ENCODE data around the gene LYSMD2.

Gene LYSMD2

DNA sequence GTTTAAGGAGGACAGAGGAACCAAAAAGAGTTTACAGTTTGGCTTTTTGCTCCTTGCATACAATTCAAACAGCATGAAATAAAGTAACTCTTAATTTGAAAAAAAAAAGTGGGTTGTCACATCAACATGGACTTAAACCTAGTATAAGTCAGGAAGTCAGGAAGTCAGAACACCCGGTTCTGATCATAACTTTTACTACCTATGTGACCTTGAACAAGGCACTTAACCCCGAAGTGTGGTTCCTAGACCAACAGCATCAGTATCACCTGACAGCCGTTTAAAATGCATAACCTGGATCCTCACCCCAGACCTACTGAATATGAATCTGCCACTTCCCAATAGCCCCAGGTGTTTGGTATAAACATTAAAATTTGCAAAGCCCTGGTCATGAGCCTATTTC is 18.7 kb downstream of the LYSMD2 start:
- no peak for DNase-seq

DNA sequence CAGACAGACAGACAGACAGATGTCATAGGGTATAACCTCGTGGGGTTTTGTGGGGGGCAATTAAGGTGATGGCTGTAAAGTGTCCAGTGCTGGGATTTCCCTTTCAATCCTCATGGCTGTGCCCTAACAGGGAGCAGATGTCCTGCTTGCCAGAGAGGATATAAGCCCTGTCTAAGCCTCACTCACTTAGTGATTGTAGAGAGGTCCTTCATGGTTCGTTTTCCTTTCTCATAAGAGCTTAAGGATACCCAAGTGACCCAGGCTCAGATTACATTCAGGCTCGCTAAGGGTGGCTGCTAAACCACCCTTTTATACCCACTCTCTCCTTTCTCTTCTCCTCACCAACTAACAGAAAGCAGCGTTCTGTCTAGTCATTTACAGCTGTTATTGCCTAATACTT is 19.2 kb downstream of the LYSMD2 start:
- DNase-seq = no peak

DNA sequence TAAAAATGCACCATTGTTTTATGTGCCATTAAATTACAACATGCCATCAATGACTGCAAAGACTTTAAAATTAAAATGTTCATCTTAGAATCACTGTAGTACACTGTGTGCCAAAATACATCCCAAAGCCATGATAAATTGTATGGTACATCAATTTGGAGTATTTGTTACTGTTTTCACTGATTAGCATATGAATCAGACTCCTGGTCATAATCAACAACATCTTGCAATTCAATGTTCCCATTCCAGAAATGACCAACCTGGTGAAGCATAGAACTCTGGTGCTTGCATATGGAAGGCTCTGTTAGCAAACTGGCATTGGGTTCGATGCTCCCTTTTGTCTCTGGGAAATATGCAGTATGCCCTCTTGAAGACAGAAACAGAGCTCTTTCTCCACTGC is 22.5 kb downstream of the LYSMD2 start:
- DNase-seq = no peak

DNA sequence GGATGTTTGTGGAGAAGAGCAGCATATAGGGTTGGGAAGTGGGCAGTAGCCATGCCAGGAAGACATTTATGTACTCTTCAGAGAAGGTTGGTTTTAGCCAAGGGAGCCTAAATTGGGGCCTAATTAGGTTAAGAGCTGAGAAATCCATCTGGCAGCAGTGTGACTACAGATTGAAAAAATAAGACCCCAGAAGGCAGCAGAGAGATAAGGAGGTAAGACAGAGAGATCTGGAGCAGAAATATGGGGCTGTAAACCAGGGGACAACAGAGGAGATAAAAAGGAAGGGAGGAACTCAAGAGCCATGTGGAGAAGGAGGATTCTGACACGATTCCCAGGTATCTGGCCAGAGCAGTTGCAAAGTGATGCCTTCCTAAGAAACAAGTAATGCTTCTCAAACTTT is 23.3 kb downstream of the LYSMD2 start:
- DNase-seq = no peak

DNA sequence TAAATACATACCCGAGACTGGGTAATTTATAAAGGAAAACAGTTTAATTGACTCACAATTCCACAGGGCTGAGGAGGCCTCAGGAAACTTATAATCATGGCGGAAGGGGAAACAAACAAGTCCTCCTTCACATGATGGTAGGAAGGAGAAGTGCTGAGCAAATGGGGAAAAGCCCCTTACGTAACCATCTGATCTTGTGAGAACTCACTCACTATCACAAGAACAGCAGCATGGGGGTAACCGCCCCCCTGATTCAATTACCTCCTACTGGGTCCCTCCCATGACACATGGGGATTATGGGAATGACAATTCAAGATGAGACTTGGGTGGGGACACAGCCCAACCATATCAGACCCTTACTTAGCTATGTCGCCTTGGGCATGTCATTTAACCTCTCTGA is 28.4 kb downstream of the LYSMD2 start:
- no peak for DNase-seq

DNA sequence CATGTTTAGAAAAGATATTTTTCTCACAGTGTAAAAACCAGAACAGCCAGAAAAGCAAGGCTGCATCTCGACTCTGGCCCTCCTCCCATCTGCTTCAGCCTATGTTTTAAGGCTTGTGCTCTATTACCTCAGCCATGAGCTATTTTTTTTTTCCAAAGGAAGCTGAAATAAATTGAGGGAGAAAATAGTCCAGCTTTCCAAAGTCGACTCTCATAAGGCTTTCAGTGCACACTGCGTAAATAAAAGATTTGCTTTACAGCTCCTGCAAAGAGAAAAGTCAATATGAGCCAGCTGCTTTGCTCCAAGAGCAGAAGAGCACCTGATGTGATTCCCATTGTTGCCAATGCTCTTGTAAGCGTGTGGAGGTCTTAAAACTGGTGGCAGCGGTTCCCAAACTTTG is 29.4 kb downstream of the LYSMD2 start:
- DNase-seq = no peak

DNA sequence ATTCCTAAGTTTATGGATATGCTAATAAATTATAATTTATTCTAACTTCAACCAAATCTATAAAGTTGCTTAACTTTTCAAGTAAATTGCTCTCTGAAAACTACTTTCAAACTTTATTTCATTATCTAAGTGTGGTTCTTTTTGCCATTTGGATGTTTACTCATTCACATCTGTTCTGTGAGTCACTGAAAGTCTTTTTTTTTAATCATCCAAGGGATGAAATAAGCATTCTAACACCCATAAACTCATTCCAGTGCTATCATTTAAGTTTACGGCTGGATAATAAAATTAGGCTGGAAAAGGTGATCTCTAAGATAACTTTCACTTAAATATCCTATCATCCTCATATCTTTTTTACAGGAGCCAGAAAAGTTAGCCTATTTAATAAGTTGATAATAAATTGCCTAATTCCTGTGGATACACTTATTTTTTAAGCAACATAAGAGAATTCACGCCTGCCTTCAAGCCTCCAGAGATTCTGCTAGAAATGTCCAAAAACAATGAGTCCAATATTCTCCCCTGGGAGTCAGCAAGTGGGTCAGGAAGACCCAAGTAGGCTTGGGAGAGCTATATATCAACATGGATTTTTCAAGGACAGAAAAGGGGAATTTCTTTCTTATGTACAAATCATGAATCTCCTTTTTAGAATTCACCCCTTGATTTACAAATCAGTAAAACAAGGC is 30.4 kb downstream of the LYSMD2 start:
- DNase-seq = no peak

DNA sequence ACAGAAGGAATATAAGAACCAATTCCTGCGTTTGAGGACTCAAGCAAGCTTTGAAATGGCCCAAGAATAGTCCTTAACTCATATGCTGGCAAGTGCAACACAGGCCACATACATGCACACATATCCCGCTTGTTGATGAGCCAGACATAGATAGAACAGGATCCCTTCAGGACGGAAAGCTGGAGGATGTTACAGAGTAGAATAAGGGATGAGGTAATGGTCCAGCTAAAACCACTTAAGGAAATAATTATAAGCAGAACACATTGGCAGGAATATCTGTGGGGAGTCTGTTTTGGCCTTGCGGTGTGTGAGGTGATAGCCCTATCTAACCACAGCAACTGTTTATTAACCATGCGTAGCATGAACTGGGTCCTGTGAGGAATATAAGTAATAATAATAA is 31.2 kb downstream of the LYSMD2 start:
- DNase-seq = peak; percentile 10

DNA sequence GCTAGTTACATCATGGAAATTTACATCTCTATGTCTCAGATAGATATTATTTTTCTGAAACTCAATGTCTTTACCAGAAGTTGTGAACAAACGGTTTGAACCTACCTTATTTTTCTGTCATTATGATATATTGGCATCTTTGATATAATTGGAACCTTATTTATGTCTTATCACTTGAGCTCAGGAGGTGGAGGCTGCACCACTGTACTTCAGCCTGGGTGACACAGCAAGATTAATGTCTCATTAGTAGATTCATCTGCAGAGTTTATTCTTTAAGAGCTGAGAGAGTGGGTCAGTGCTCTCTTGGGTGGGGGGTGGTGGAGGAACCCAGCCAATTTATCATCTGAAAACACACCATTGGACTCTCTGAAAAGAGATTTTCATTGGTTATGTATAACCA is 34.7 kb downstream of the LYSMD2 start:
- no peak for DNase-seq

DNA sequence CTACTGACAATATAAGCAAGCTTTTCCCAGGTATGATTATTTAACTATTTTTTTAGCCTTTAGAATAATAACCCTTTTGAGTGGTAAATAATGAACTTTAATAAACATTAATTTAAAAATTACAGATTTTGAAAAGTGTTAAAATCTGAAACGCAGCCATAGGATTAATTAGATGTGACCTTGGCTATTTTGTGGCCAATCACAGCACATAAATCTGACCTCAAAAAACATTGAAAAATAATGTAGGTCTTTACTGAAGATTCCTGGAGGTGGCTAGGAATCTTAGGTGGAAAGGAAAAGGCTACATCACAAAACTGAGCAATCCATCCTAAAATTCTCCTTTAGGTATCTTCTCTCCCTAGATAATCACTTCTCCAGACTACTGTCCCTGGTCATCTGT is 38.1 kb downstream of the LYSMD2 start:
- no peak for DNase-seq

DNA sequence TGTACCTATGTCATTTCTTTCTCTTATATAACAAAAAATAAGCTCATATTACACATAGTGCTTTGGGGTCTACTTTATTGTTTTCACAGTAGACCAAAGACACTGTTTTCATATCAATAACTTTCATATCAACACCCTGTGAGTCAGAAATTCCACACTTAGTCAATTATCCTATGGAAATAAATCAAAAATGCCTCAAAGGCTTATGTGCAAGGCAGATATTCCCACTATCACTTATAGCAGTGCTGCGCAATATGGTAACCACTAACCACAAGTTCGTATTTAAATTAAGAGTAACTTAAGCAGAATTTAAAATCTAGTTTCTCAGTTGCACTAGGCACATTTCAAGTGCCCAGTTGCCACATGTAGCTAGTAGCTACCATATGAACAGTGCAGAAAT is 40.3 kb downstream of the LYSMD2 start:
- DNase-seq = peak; percentile 5

DNA sequence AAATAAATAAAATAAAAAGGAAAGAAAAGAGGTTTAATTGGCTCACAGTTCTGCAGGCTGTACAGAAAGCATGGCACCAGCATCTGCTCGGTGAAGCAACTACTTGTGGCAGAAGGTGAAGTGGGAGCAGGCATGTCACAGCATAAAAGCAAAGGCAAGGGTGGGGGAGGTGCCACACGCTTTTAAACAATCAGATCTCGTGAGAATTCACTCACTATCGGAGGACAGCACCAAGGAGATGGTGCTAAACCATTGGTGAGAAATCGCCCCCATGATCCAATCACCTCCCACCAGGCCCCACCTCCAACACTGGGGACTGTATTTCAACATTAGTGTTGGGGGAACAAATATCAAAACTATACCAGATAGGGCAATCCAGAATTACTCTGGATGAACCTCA is 40.9 kb downstream of the LYSMD2 start:
- no peak for DNase-seq

DNA sequence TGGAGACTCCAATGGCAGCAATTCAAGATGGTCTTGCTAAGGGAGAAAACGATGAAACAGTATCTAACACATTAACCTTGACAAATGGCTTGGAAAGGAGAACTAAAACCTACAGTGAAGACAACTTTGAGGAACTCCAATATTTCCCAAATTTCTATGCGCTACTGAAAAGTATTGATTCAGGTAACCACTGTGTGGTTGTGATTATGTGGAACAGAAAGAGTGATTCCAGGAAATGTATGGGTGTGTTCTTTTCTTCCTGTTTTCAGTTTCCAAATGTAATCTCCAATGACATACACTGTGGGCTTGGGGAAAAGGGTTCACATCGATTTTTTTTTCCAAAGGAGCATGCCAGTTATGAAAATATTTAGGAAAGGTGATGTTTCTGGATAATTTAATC is 45.3 kb downstream of the LYSMD2 start:
- no peak for DNase-seq

DNA sequence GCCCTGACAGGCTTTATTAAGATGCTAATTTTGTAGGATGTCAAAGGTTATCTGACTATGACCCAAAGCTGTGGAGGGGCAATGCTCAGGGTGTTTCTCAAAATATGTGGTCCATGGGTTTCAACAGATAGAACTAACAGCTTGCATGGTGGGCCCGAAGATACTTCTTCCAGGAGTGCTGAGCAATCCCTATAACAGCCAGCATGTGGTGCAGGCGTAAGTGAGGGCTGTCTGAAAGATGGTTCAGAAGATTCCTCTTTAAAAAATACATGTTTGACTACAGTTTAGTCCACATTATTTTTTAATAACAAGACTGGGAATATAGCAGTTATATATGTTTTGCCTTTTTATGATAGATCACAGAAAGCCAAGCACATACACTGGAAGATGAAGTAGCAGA is 48.6 kb downstream of the LYSMD2 start:
- no peak for DNase-seq

DNA sequence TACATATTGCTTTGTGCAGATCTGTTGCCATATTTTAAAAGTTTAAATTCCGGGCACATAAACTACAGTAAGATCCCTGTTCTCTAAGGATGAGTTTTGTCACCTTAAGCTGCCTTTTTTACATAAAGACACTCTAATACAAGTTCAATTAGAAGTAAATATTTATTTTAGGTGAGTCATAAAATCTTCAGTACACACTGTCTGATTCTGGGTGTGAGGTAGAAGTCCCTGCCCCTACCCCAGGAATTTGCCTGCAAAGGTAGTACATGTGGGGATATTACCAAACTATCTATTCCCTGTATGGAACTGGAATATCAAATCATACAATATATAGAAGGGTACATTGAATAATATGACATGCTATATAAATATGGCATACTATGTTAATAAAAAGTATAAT is 49.9 kb downstream of the LYSMD2 start:
- no peak for DNase-seq

DNA sequence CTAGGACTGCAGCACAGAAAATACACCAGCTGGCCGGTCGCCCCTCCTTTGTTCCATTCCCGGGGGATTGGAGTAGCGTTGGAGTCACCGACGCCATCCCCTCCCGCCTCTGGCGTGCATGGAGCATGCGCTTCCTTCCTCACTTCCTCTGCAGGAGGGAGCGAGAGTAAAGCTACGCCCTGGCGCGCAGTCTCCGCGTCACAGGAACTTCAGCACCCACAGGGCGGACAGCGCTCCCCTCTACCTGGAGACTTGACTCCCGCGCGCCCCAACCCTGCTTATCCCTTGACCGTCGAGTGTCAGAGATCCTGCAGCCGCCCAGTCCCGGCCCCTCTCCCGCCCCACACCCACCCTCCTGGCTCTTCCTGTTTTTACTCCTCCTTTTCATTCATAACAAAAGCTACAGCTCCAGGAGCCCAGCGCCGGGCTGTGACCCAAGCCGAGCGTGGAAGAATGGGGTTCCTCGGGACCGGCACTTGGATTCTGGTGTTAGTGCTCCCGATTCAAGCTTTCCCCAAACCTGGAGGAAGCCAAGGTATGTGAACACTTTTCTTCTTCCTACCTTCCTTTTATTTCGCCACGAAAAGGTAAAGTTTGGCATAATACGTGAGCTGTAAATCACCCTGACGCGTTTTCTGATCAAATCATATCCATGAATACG is 56.0 kb downstream of the LYSMD2 start, which contains the start of gene SCG3:
Gene SCG3, plus strand, starts transcription at position 201 of the 661 bp plus-strand sequence. Its CDS starts 253 bp downstream, at position 454.
- peak; percentile 74 for DNase-seq

DNA sequence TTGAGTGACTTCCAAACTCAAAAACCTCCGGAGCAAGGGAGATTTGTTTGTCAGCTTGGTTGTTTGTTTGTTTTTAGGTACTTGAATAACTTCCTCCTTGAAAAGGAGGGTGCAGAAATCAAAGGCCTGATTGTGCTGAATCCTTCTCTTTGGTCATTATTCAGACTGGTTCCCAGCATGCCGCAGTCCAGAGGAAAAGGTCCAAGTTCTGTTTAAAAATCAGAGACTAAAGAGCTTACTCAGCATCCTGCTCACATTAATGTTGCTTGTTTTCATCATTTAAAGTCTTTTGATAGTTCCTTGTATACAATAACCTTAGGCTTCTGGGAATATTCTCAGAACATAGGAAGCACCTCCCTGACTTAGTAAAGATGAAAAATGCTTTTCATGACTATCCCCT is 57.1 kb downstream of the LYSMD2 start:
- DNase-seq = no peak

DNA sequence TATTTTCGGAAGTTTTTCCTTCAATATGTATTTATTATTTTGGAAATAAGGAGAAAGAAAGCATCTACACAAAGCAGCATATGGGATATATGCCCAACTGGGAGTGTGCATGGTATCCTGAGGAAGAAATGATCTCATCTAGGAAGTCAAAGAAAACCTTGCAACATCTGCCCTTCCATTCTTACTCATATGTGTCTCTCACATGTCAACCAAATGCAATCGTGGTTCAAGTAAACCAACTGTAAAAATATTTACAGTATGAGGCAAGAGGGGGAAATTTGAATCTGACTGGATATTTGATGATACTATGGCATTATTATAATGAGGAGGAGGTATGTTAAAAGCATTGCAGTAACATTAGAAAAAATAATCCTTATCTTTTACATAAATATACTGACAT is 59.4 kb downstream of the LYSMD2 start:
- DNase-seq = no peak

DNA sequence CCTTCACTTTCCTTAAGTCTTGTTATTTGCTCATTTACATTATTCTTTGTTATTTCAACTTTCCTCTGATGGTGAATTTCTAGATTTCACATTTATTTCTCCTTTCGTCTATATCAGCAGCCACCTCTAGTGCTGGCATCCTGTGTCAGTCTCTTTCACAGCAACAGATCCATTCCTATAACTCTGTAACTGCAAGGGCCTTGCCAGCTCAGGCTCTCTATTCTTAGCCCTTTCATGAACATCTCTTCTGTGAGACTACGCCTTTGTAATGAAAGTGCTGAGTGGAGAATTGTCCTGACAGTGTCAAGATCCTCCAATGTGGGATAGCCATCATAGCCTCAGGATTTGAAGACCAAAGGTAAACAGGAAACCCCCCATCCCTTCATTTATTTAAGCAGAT is 60.0 kb downstream of the LYSMD2 start:
- no peak for DNase-seq

DNA sequence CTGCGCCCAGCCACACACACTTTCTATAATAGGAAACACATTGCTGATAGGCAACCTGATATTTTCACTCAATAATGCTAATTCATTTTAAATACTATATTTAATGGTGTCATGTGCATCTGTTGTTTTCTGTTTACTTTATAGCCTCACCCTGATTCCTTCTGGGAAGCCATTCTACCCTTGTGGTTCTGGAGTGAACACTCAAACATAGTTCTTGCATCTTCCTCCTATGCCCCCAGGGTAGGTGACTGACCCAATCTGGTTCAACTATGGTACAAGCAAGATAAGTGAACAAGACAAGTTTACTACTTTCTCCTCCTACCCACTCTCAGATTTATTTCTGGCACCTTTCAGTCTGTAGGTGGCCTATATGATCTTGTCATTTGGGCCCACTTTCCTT is 60.4 kb downstream of the LYSMD2 start:
- DNase-seq = no peak

DNA sequence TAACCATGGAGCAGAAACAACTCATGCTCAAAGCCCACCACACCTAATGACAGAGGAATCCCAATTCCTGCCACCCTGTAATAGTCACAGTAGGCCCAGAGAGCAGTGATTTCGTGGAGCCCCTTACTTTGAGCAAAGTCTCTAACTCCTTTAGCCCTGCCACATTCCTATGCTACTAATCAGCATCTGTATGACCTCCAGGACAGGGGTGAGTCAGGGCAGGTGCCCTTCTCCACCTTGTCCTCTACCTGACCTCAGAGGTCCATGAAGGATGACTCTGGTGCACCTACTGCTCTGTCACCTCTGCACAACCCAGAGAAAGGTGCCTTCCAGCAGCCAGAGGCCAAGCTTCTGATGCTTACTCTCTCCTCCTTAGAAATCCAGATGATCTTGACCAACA is 62.2 kb downstream of the LYSMD2 start:
- no peak for DNase-seq
